Measurements from ENCODE around the gene SERPINC1.

GRCh38 chr1:173894189-173894588 is 22.9 kb downstream of the SERPINC1 start:
- TF ChIP-seq CTCF (IDR thresholded peaks at IDR 0.05) (no peak), ZNF121 (CRISPR knock-in tag; IDR thresholded peaks at IDR 0.05) (no peak), FOXP4 (CRISPR knock-in tag; IDR thresholded peaks at IDR 0.05) (no peak), MAX (CRISPR knock-in tag; IDR thresholded peaks at IDR 0.05) (no peak), IRF1 (CRISPR knock-in tag; IDR thresholded peaks at IDR 0.05) (no peak), HMGXB4 (CRISPR knock-in tag; IDR thresholded peaks at IDR 0.05) (no peak), ZBTB43 (CRISPR knock-in tag; IDR thresholded peaks at IDR 0.05) (no peak), TCF7 (CRISPR knock-in tag; IDR thresholded peaks at IDR 0.05; ENCODE audit: low read depth) (no peak)
